ENCODE data around the gene LY6G6F. TPM values are rescaled to one million over a fixed set of nuclear protein-coding genes. Genes with fewer than 3 reads are reported as not detected.

The LY6G6F gene
- total RNA-seq, 2 donors from 2014 or later = 3.7 TPM; not detected in 1

DNA sequence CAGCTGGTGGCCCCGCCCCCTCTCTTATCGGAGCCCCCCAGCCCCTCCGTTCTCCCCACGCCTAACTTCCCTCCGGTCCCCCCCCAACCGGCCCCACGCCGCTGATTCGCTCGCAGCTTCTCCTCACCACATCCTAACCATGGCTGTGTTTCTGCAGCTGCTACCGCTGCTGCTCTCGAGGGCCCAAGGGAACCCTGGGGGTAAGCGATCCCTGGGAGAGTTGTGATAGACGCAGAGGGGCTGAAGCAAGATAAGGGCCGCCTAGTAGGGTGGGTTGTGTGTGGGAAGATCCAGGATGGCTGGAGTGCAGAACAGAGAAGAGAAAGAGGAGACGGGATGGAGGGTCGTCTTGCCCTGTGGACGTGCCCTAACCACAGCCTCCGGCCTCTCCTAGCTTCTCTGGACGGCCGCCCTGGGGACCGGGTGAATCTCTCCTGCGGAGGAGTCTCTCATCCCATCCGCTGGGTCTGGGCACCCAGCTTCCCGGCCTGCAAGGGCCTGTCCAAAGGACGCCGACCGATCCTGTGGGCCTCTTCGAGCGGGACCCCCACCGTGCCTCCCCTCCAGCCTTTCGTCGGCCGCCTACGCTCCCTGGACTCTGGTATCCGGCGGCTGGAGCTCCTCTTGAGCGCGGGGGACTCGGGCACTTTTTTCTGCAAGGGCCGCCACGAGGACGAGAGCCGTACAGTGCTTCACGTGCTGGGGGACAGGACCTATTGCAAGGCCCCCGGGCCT, 16.7 kb downstream of the LY6G6F start, which contains the start of gene MPIG6B:
MPIG6B (plus strand) TSS at position 129 of the 735 bp plus-strand sequence; CDS start at position 140, 11 bp downstream.
- no peak for DNase-seq (ENCODE audit: low spot score)
- TF ChIP-seq, protein P1, sequence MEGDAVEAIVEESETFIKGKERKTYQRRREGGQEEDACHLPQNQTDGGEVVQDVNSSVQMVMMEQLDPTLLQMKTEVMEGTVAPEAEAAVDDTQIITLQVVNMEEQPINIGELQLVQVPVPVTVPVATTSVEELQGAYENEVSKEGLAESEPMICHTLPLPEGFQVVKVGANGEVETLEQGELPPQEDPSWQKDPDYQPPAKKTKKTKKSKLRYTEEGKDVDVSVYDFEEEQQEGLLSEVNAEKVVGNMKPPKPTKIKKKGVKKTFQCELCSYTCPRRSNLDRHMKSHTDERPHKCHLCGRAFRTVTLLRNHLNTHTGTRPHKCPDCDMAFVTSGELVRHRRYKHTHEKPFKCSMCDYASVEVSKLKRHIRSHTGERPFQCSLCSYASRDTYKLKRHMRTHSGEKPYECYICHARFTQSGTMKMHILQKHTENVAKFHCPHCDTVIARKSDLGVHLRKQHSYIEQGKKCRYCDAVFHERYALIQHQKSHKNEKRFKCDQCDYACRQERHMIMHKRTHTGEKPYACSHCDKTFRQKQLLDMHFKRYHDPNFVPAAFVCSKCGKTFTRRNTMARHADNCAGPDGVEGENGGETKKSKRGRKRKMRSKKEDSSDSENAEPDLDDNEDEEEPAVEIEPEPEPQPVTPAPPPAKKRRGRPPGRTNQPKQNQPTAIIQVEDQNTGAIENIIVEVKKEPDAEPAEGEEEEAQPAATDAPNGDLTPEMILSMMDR (IDR thresholded peaks at IDR 0.05) = no peak
- no peak for TF ChIP-seq POLR2AphosphoS5 (IDR thresholded peaks at IDR 0.05)
- no peak for TF ChIP-seq POLR2A (IDR thresholded peaks at IDR 0.05)
- no peak within 1 kb of the TSS for H3K4me3 ChIP-seq
- 83% methylated on average over 46 of the region's 46 CpGs for WGBS
- no peaks in the 10 kb centered on the region for H3K36me3 ChIP-seq
- H3K4me1 ChIP-seq (replicated peaks) = peaks cover 4% of the 10 kb centered on the region
- H3K27me3 ChIP-seq (replicated peaks; ENCODE audit: insufficient read depth) = no peaks in the 10 kb centered on the region
- no peaks in the 10 kb centered on the region for H3K9me3 ChIP-seq
- intact Hi-C loops (cut with DNase I) = no loop called here
- H3K27ac ChIP-seq = no peak within 1 kb of the TSS

- Histone ChIP-seq H3K4me3 (no peak overlapping the region), H3K9me3 (no peaks in the 10 kb centered on the region), H3K4me1 (replicated peaks) (peaks cover 4% of the 10 kb centered on the region), H3K27me3 (replicated peaks; ENCODE audit: insufficient read depth) (no peaks in the 10 kb centered on the region), H3K36me3 (no peaks in the 10 kb centered on the region), H3K27ac (no peak overlapping the region)
- intact Hi-C loops (cut with DNase I) = no loop called here
- WGBS = 87% methylated on average over 25 of the region's 25 CpGs
- no peak for TF ChIP-seq POLR2AphosphoS5 (IDR thresholded peaks at IDR 0.05)
- TF ChIP-seq, protein P1 (IDR thresholded peaks at IDR 0.05) = no peak
- no peak for TF ChIP-seq POLR2A (IDR thresholded peaks at IDR 0.05)
- no peak for DNase-seq (ENCODE audit: low spot score)
Observed at GRCh38 chr6:31723980-31724691, 17.5 kb downstream of the LY6G6F start.

GRCh38 chr6:31725502-31726350, 19.1 kb downstream of the LY6G6F start:
- intact Hi-C loops (cut with DNase I) = loop anchor here (5.0 kb wide), 2 partner anchors 43 to 172 kb away; partner anchors contain the start of genes EHMT2 and LY6G5C
- 88% methylated on average over 12 of the region's 12 CpGs for WGBS
- H3K36me3 ChIP-seq = no peaks in the 10 kb centered on the region
- H3K9me3 ChIP-seq = no peaks in the 10 kb centered on the region
- H3K4me3 ChIP-seq = no peak overlapping the region
- H3K4me1 ChIP-seq (replicated peaks) = peaks cover 4% of the 10 kb centered on the region
- no peaks in the 10 kb centered on the region for H3K27me3 ChIP-seq (replicated peaks; ENCODE audit: insufficient read depth)
- no peak overlapping the region for H3K27ac ChIP-seq
- TF ChIP-seq POLR2AphosphoS5 (IDR thresholded peaks at IDR 0.05) = no peak
- no peak for TF ChIP-seq POLR2A (IDR thresholded peaks at IDR 0.05)
- TF ChIP-seq, protein P1 (IDR thresholded peaks at IDR 0.05) = no peak
- DNase-seq (ENCODE audit: low spot score) = no peak

GRCh38 chr6:31727034-31727716, 20.5 kb downstream of the LY6G6F start:
- H3K4me1 ChIP-seq (replicated peaks) = peaks cover 4% of the 10 kb centered on the region
- 68% methylated on average over 7 of the region's 7 CpGs for WGBS
- H3K27ac ChIP-seq = peak overlapping the region in 1 of 2 donors; percentile 98
- no peaks in the 10 kb centered on the region for H3K27me3 ChIP-seq (replicated peaks; ENCODE audit: insufficient read depth)
- TF ChIP-seq POLR2A (IDR thresholded peaks at IDR 0.05) (no peak), POLR2AphosphoS5 (IDR thresholded peaks at IDR 0.05) (no peak)
- TF ChIP-seq, protein P1 (IDR thresholded peaks at IDR 0.05) = no peak
- no peak overlapping the region for H3K4me3 ChIP-seq
- no peaks in the 10 kb centered on the region for H3K9me3 ChIP-seq
- DNase-seq (ENCODE audit: low spot score) = no peak
- intact Hi-C loops (cut with DNase I) = loop anchor here (5.0 kb wide), 2 partner anchors 45 to 170 kb away; partner anchors contain the start of genes EHMT2 and LY6G5C
- peaks cover 4 to 7% of the 10 kb centered on the region in 2 donors for H3K36me3 ChIP-seq

Data from prostate gland (tissue), 2 donors.